SH-SY5Y (cell line): Measurements from ENCODE around the gene CTNNA3.

Experiments
- GATA2 ChIP-seq: IDR thresholded peaks from 2 replicates; pipeline ENCODE4 v1.6.1; 2011; ENCODE audit warnings: mild to moderate bottlenecking, low read depth, low read length
- GATA3 ChIP-seq: IDR thresholded peaks from 2 replicates; pipeline ENCODE4 v1.6.1; 2011; ENCODE audit warnings: low read depth, mild to moderate bottlenecking, low read length, moderate library complexity

DNA sequence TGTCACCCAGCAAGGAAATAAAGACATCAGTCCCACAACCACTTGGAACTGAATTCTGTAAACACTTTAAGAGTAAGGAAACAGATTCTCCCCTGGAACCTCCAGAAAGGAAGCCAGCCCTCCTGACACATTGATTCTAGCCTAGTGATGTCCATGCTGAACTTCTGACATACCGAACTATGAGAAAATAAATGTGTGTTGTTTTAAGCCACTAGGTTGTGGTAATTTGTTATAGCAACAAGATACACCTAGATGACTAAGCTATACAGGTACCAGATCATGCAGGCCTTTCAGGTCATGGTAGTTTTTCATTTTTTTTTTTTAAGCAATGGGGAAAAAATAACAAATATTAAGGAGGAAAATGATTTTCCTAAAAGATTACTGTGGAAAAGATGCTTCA is 807.8 kb downstream of the CTNNA3 start:
- no peak for TF ChIP-seq GATA2
- TF ChIP-seq GATA3 = no peak
